K562 (cell line): ENCODE results near the gene FAM193A. TPM values are rescaled to one million over a fixed set of nuclear protein-coding genes. Genes with fewer than 3 reads are reported as not detected.
A peak's percentile ranks its signal among the peaks of the same experiment; 100 is the strongest.

ENCODE experiments used
- E4F1 ChIP-seq: fragments of 250-450 bp; sonication (Bioruptor Pico); IDR thresholded peaks from 2 replicates; pipeline ENCODE4 v1.5.0; 2021; ENCODE audit warnings: mild to moderate bottlenecking, borderline replicate concordance
- GABPB1 ChIP-seq: sonication (generic); formaldehyde crosslinking; IDR thresholded peaks from 2 replicates; pipeline ENCODE4 v1.8.0; 2022; ENCODE audit warnings: mild to moderate bottlenecking, missing genetic modification reagents
- MLX ChIP-seq, 2 experiments: fragments of 450-650 bp in 1 of 2; sonication (generic) in 1 of 2; formaldehyde crosslinking; conservative IDR thresholded peaks; 2 replicates each; pipeline versions ENCODE4 v1.4.0 to v1.8.1; 2020 to 2022; ENCODE audit warnings: mild to moderate bottlenecking in 1 of 2, missing genetic modification reagents in 1 of 2
- RAD51 ChIP-seq: fragments of 450-650 bp; IDR thresholded peaks from 2 replicates; pipeline ENCODE4 v1.7.1; 2016; ENCODE audit warnings: low read depth, mild to moderate bottlenecking, borderline replicate concordance
- SIX5 ChIP-seq, 2 experiments: IDR thresholded peaks; 2 replicates each; pipeline ENCODE4 v1.6.1; 2011; ENCODE audit warnings: low read length in 2 of 2, borderline replicate concordance in 1 of 2, low read depth in 1 of 2, mild to moderate bottlenecking in 1 of 2, moderate library complexity in 1 of 2; ENCODE audit not compliant: insufficient read depth in 1 of 2
- STAG1 ChIP-seq: sonication (generic); formaldehyde crosslinking; IDR thresholded peaks from 2 replicates; pipeline ENCODE4 v1.5.0; 2020; ENCODE audit warnings: missing genetic modification reagents, borderline replicate concordance
- TARDBP ChIP-seq: fragments of 450-650 bp; IDR thresholded peaks from 2 replicates; pipeline ENCODE4 v1.6.1; 2016
- TRIM24 ChIP-seq, 2 experiments: fragments of 450-650 bp; IDR thresholded peaks; 2 replicates each; pipeline ENCODE4 v1.6.1; 2016
- ZBTB5 ChIP-seq: fragments of 450-650 bp; IDR thresholded peaks from 2 replicates; pipeline ENCODE4 v1.6.1; 2017; ENCODE audit warnings: antibody characterized with exemption
- ZEB2 ChIP-seq: fragments of 450-650 bp; IDR thresholded peaks from 2 replicates; pipeline ENCODE4 v1.6.1; 2016
- ZNF507 ChIP-seq: conservative IDR thresholded peaks from 2 replicates; pipeline ENCODE4 v1.6.1; 2017; ENCODE audit warnings: missing genetic modification characterization, missing compliant biosample characterization
- polyA plus RNA-seq, 8 experiments: library from polyadenylated mRNA; depleted of rRNA in 4 of 8; stranded (reverse) in 5 of 8; unstranded in 3 of 8; fragments of >200 nt; fragmentation: Nextera tagmentation in 2 of 8; fragmentation: Illumina TruSeq in 1 of 8; extraction: Ambion mirVana in 2 of 8; extraction: Trizol in 1 of 8; gene quantifications; 2 replicates each; pipeline versions ENCODE4 v1.2.1 to v1.2.3, GENCODE V29; 2011 to 2014; ENCODE audit warnings: inconsistent platforms in 1 of 8, missing spikeins in 1 of 8
- total RNA-seq, 7 experiments: library from RNA; depleted of rRNA in 6 of 7; stranded (reverse); fragments of >200 nt in 6 of 7; fragmentation: Illumina TruSeq in 2 of 7; extraction: Trizol in 2 of 7; gene quantifications; 2 replicates each; pipeline versions ENCODE4 v1.2.1 to v1.2.3, GENCODE V29; 2011 to 2021; ENCODE audit warnings: low replicate concordance in 1 of 7
- TF ChIP-seq, protein P1 (sequence below): sonication (generic); formaldehyde crosslinking; IDR thresholded peaks from 2 replicates; pipeline ENCODE4 v1.8.0; 2022; ENCODE audit warnings: mild to moderate bottlenecking, missing genetic modification reagents
- TF ChIP-seq, protein P2 (sequence below): sonication (generic); formaldehyde crosslinking; IDR thresholded peaks from 2 replicates; pipeline ENCODE4 v1.8.1; 2023; ENCODE audit warnings: mild to moderate bottlenecking, missing genetic modification reagents

The FAM193A gene
- total and polyA plus RNA-seq, 9 of the 15 experiments (the other 6 are each of a cell fraction or from before 2014, with no cell fraction given): 0.46 to 24.6 (median 9.6) TPM

- TF ChIP-seq GABPB1 (peak; percentile 79), SIX5 (IDR thresholded peaks at IDR 0.05; ENCODE audit: borderline replicate concordance in 1 of 2, insufficient read depth in 1 of 2, low read depth in 1 of 2, low read length in 2 of 2) (no peak), STAG1 (CRISPR knock-in tag) (no peak), TRIM24 (IDR thresholded peaks at IDR 0.05) (no peak), E4F1 (no peak), TARDBP (peak; percentile 81), MLX (CRISPR knock-in tag; conservative IDR thresholded peaks at IDR 0.05) (no peak), ZNF507 (tag) (no peak), RAD51 (no peak), ZBTB5 (no peak), ZEB2 (peak; percentile 47; the same call in 1 of the 2 replicates)
- TF ChIP-seq, protein P1, sequence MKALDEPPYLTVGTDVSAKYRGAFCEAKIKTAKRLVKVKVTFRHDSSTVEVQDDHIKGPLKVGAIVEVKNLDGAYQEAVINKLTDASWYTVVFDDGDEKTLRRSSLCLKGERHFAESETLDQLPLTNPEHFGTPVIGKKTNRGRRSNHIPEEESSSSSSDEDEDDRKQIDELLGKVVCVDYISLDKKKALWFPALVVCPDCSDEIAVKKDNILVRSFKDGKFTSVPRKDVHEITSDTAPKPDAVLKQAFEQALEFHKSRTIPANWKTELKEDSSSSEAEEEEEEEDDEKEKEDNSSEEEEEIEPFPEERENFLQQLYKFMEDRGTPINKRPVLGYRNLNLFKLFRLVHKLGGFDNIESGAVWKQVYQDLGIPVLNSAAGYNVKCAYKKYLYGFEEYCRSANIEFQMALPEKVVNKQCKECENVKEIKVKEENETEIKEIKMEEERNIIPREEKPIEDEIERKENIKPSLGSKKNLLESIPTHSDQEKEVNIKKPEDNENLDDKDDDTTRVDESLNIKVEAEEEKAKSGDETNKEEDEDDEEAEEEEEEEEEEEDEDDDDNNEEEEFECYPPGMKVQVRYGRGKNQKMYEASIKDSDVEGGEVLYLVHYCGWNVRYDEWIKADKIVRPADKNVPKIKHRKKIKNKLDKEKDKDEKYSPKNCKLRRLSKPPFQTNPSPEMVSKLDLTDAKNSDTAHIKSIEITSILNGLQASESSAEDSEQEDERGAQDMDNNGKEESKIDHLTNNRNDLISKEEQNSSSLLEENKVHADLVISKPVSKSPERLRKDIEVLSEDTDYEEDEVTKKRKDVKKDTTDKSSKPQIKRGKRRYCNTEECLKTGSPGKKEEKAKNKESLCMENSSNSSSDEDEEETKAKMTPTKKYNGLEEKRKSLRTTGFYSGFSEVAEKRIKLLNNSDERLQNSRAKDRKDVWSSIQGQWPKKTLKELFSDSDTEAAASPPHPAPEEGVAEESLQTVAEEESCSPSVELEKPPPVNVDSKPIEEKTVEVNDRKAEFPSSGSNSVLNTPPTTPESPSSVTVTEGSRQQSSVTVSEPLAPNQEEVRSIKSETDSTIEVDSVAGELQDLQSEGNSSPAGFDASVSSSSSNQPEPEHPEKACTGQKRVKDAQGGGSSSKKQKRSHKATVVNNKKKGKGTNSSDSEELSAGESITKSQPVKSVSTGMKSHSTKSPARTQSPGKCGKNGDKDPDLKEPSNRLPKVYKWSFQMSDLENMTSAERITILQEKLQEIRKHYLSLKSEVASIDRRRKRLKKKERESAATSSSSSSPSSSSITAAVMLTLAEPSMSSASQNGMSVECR (CRISPR knock-in tag): peak; percentile 81; the same call in 1 of the 2 replicates
- TF ChIP-seq, protein P2, sequence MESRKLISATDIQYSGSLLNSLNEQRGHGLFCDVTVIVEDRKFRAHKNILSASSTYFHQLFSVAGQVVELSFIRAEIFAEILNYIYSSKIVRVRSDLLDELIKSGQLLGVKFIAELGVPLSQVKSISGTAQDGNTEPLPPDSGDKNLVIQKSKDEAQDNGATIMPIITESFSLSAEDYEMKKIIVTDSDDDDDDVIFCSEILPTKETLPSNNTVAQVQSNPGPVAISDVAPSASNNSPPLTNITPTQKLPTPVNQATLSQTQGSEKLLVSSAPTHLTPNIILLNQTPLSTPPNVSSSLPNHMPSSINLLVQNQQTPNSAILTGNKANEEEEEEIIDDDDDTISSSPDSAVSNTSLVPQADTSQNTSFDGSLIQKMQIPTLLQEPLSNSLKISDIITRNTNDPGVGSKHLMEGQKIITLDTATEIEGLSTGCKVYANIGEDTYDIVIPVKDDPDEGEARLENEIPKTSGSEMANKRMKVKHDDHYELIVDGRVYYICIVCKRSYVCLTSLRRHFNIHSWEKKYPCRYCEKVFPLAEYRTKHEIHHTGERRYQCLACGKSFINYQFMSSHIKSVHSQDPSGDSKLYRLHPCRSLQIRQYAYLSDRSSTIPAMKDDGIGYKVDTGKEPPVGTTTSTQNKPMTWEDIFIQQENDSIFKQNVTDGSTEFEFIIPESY: peak; percentile 36; the same call in 1 of the 2 replicates
These were observed 219.6 kb downstream of the FAM193A start, which contains the start of gene TNIP2 (continued) for GRCh38 chr4:2755821-2756690.
